ENCODE data around the gene ZKSCAN4.

The ZKSCAN4 gene

DNA sequence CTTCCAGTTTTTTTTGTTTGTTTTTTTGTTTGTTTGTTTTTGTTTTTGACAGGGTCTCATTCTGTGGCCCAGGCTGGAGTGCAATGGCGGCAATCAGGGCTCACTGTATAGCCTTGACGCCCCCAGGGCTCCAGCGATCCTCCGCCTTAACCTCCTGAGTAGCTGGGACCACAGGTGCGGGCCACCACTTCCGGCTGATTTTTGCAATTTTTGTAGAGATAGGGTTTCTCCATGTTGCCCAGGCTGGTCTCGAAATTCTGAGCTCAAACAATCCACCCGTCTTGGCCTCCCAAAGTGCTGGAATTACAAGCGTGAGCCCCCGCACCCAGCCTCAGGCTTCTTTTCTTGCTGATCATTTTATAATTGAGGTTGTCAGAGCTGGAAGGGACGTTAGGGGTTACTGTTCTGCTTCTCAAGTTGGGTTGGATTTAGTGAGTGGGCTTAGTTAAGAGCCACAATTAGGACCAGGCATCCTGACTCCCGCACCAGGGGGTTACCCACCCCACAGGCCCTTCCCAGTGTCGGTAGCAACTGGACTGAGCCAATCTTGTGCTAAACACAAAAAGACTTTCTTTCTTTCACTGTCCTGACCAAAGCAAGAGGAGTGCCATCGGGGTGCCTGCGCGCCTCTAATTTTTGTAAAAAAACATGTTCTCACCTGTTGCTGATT, 40.1 kb downstream of the ZKSCAN4 start:
- no peak for DNase-seq (ENCODE audit: extremely low read depth in 1 of 2, low read depth in 1 of 2)

DNA sequence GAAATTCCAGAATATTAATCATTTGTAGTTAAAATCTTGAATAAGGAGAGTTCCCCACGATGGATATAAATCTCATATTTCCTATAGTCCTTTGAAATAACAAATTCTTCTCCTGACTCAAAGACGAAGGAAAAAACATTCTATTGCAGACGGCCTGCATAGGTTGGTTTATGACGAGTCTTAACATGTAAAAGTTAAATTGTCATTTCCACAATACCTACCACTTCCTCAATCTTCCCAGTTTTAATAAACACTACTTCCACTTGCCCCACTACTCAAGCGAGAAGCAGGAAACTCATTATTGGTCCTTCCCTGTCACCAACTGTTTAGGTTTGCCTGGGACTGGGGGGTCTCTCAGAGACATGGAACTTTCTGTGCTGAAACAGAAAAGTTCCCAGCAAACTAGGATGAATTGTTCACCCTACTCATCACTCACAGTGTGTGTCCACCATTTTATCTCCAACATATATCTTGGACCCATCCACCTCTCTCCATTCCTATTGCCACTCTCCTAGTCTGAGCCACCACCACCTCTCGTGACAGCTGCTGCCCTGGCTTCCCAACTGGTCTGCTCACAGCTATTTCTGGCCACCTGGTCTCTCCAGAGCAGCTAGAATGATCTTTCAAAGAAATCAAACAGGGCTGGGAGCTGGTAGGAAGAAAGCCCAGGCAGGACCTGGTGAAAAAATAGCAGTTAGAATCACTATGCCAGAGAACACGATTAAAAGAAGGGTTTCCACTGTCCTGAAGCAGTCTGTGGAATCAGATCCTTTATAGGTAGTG, 42.1 kb downstream of the ZKSCAN4 start:
- no peak for DNase-seq (ENCODE audit: extremely low read depth in 1 of 2, low read depth in 1 of 2)

DNA sequence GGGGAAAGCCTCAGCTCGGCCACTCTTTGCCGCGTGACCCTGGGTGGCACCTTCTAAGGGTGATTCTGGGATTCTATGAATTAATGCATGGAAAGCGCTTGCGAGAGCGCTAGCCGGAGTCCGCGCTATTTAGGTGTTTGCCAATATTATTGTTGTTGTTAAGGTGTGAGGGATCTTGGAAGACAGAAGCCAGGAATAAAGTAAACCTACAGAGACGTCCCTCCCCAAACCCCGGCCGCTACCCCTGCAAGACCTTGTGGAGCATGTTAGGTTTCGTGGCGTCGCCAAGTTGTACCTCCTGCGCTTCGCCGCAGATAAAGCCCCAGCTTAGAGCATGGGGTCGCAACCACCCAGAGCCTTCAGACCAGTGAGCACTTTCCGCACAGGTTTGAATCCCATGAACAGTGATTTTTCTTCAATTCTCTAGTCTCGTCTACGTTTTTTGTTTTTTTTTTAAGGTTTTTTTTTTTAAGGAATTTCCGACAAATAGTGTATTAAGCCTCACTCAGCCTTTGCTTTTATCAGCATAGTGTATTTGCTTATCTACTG, 43.9 kb downstream of the ZKSCAN4 start:
- no peak for DNase-seq (ENCODE audit: extremely low read depth in 1 of 2, low read depth in 1 of 2)

DNA sequence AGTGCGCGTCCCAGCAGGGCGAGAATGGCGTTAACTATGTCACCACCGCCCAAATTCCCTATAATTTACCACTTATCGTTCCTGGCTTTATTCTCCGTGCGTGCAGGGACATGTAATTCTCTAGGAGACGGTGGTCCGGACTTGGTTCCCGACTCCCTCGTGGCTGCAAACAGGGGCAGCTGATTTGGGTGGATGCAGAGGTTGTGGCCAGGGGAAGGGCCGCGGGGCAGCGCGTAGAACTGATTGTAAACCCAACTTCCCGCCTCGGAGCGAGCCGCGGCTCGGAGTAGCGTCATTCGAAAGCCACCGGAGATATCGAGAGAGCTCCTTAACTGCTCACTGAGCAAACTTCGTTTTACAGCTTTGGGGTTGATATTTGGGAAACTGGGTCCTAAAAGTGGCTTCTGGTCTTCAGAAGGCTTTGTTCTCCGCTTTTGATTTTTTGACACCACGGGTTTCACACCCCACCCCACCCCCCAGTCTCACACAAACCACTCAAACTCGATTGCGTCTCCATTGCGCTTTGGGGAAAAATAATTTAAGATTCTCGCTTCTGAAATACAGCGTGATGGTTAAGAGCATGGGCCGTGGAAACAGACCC, 44.5 kb downstream of the ZKSCAN4 start:
- DNase-seq (ENCODE audit: extremely low read depth in 1 of 2, low read depth in 1 of 2): no peak

DNA sequence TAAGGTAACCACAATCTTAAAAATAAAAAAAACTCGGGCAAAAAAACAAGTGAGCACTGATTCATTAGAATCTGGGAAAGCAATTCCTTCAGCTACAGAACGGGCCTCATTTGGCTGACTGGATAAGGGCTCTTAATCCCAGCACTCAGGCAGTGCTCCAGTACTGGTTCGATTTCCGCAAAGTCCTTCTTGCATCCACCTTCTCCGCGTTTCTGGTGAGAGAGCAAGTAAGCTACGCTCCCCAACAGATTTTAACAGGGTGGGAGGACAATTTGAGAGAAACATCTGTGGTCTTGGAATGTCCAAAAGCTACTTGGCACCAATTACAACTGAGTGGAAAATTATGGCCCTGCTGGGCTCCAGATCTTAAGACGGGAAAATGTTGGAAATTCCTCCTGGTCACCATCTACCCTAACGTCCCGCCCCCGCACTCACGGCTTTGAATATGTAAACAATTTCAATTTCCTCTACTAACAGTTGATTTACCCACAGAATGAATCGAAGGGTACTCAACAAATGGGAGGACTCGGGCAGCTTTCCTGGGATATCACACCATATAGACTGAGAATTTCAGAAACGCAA, 45.0 kb downstream of the ZKSCAN4 start:
- DNase-seq (ENCODE audit: extremely low read depth in 1 of 2, low read depth in 1 of 2): no peak

DNA sequence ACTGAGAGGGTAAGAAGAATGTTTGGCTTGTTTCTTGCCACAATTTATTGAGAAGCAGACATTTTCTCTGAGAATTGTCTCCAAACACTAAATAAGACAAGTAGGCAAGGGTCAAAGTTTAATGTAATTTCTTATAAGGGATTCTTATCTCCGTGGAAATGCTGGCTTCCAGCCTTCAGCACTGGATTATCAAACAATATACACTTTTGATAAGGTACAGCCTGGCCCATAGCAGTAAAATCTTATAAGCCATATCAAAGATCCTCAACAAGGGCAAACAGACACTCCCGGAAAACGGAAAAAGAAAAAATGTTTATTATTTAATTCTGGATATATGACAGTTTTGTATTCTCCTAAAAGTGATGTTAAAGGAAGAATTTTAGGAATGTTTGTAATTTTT, 45.5 kb downstream of the ZKSCAN4 start:
- no peak for DNase-seq (ENCODE audit: extremely low read depth in 1 of 2, low read depth in 1 of 2)

DNA sequence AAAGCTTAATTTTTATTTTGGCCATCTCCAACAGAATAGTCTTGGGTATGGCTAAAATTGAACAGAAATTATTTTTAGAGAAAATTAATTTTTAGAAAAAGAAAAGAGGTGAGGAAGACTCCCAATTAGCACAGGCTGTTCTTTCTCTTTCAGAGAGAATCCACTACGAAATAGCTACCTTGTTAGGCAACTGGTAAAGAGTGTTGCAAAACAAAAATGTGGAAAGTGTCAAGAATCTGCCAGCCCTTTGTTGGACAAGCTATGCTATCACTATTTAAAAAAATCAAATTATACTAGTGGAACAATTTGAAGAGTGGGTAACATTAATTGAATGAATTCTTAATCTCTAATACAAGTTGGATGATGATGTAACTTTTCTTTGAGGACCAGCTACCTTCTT, 46.2 kb downstream of the ZKSCAN4 start:
- DNase-seq (ENCODE audit: extremely low read depth in 1 of 2, low read depth in 1 of 2): no peak

DNA sequence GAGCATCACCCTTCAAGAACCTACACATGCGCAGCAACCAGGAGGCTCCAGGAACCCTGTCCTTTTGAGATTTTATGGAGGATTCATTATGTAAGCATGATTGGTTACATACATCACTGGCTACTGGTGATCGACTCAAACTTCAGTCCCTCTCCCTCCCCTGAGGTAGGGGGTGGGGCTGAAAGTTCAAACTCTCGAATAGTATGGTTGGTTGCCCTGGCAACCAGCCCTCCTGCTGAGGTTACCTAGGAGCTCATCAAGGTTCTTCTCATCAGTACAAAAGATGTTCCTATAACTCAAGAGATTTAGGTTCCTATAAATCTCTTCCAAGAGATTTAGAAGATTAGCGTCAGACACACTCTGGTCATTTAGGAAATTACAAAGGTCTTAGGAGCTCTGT, 48.9 kb downstream of the ZKSCAN4 start:
- DNase-seq (ENCODE audit: extremely low read depth in 1 of 2, low read depth in 1 of 2): no peak

DNA sequence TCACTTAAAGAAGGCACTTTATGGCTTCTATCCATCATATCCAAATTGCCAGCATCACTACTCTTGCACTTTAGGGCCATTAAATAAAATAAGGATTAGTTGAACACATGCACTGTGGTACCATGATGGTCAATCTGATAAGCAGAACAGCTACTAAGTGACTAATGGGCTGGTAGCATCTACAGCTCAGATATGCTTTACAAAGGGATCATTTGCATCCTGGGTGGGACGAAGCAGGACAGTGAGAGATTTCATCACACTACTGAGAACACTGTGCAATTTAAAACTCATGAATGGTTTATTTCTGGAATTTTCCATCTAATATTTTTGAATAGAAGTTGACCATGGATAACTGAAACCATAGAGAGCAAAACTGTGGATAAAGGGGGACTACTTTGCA, 52.0 kb downstream of the ZKSCAN4 start:
- no peak for DNase-seq (ENCODE audit: extremely low read depth in 1 of 2, low read depth in 1 of 2)
